ENCODE results near the gene MRPS18A. TPM values are rescaled to one million over a fixed set of nuclear protein-coding genes. Genes with fewer than 3 reads are reported as not detected.

The MRPS18A gene
- total RNA-seq, 1 donor from 2014 or later = 57.0 TPM

GRCh38 chr6:43625393-43625992, 62.1 kb downstream of the MRPS18A start:
- ChIA-PET POLR2A (no interaction called here), CTCF (no interaction called here)
- DNase-seq (no peak), ATAC-seq (ENCODE audit: low read depth) (no peak)
- intact Hi-C loops (cut with micrococcal nuclease) = loop anchor here (5.0 to 10.0 kb wide), 3 partner anchors 381 to 853 kb away; partner anchors contain the start of gene TTBK1
- H3K36me3 Mint-ChIP-seq (ENCODE audit: low read depth) = peaks cover 71% of the 10 kb centered on the region
- no peaks in the 10 kb centered on the region for H3K9me3 Mint-ChIP-seq
- peaks cover 30% of the 10 kb centered on the region for H3K4me1 Mint-ChIP-seq
- H3K27me3 Mint-ChIP-seq = no peaks in the 10 kb centered on the region
- H3K4me3 Mint-ChIP-seq = no peak overlapping the region
- H3K27ac Mint-ChIP-seq = no peak overlapping the region
- TF ChIP-seq, protein P1, sequence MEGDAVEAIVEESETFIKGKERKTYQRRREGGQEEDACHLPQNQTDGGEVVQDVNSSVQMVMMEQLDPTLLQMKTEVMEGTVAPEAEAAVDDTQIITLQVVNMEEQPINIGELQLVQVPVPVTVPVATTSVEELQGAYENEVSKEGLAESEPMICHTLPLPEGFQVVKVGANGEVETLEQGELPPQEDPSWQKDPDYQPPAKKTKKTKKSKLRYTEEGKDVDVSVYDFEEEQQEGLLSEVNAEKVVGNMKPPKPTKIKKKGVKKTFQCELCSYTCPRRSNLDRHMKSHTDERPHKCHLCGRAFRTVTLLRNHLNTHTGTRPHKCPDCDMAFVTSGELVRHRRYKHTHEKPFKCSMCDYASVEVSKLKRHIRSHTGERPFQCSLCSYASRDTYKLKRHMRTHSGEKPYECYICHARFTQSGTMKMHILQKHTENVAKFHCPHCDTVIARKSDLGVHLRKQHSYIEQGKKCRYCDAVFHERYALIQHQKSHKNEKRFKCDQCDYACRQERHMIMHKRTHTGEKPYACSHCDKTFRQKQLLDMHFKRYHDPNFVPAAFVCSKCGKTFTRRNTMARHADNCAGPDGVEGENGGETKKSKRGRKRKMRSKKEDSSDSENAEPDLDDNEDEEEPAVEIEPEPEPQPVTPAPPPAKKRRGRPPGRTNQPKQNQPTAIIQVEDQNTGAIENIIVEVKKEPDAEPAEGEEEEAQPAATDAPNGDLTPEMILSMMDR (IDR thresholded peaks at IDR 0.05) = no peak

DNA sequence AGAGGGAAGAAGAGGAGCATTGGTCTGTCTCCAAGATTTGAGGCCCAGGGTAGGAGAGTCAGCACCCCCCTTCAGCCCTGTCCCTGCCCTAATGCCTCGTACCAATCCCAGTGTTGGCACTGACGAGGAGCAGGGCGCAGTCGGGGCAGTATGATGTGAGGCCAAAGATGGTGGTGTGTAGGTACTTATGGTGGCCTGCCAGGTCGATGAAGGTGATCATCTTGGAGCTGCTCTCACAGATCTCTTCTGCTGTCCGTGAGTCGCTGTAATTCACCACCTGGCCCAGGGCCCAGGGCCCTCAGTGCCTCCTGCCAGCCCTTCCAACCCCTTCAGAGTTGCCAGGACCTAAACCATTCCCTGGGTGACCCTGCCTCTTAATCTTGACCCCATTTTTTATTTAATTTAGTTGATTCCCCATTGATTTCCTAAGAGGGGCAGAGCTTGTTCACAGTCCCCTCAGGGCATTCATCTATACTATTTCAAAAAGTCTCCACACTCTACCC, 62.8 kb downstream of the MRPS18A start:
- Mint-ChIP-seq H3K27me3 (no peaks in the 10 kb centered on the region), H3K4me3 (no peak overlapping the region), H3K9me3 (no peaks in the 10 kb centered on the region), H3K4me1 (peaks cover 25% of the 10 kb centered on the region), H3K27ac (no peak overlapping the region), H3K36me3 (ENCODE audit: low read depth) (peaks cover 76% of the 10 kb centered on the region)
- TF ChIP-seq, protein P1 (IDR thresholded peaks at IDR 0.05) = no peak
- ATAC-seq (ENCODE audit: low read depth) = no peak
- ChIA-PET POLR2A (no interaction called here), CTCF (no interaction called here)
- no peak for DNase-seq
- intact Hi-C loops (cut with micrococcal nuclease) = loop anchor here (5.0 to 10.0 kb wide), 3 partner anchors 380 to 853 kb away; partner anchors contain the start of gene TTBK1

GRCh38 chr6:43623880-43624785, 63.5 kb downstream of the MRPS18A start:
- DNase-seq (no peak), ATAC-seq (ENCODE audit: low read depth) (no peak)
- ChIA-PET POLR2A (no interaction called here), CTCF (no interaction called here)
- no peak overlapping the region for H3K4me3 Mint-ChIP-seq
- H3K4me1 Mint-ChIP-seq = peaks cover 25% of the 10 kb centered on the region
- H3K36me3 Mint-ChIP-seq (ENCODE audit: low read depth) = peaks cover 80% of the 10 kb centered on the region
- intact Hi-C loops (cut with micrococcal nuclease) = loop anchor here (10.0 kb wide), 1 partner anchor 379 kb away; the partner anchor contains the start of gene TTBK1
- TF ChIP-seq, protein P1 (IDR thresholded peaks at IDR 0.05) = no peak
- H3K9me3 Mint-ChIP-seq = no peaks in the 10 kb centered on the region
- no peak overlapping the region for H3K27ac Mint-ChIP-seq
- no peaks in the 10 kb centered on the region for H3K27me3 Mint-ChIP-seq

GRCh38 chr6:43622541-43622940, 65.0 kb downstream of the MRPS18A start:
- TF ChIP-seq, protein P1 (IDR thresholded peaks at IDR 0.05) = no peak
- H3K4me1 Mint-ChIP-seq = peaks cover 14% of the 10 kb centered on the region
- H3K4me3 Mint-ChIP-seq = no peak overlapping the region
- CTCF ChIA-PET = interaction anchor here (1.2 kb wide), 1 partner anchor 14 kb away, joined by 3 read pairs; no protein-coding TSS in a partner anchor
- POLR2A ChIA-PET = no interaction called here
- no peak for DNase-seq
- H3K27ac Mint-ChIP-seq = no peak overlapping the region
- ATAC-seq (ENCODE audit: low read depth) = no peak
- no peaks in the 10 kb centered on the region for H3K27me3 Mint-ChIP-seq
- H3K9me3 Mint-ChIP-seq = no peaks in the 10 kb centered on the region
- intact Hi-C loops (cut with micrococcal nuclease) = loop anchor here (10.0 kb wide), 1 partner anchor 378 kb away; the partner anchor contains the start of gene TTBK1
- H3K36me3 Mint-ChIP-seq (ENCODE audit: low read depth) = peaks cover 75% of the 10 kb centered on the region

DNA sequence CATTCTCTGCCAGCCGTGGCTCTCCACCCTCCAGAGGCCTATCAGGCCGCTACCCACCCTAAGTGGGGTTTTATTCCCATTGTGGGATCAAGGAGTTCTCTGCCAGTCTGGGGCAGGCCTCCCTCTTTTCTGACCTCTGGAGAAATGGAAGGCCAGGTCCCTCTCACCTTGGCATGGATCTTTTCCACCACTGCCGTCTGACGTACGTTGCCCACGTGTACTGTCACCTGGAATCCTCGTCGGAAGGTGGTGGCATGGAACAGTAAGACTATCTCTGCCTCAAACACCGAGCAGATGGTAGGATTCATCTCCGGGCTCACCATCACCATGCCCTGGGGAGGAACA, 65.8 kb downstream of the MRPS18A start:
- intact Hi-C loops (cut with micrococcal nuclease) = loop anchor here (10.0 kb wide), 1 partner anchor 377 kb away; the partner anchor contains the start of gene TTBK1
- ATAC-seq (ENCODE audit: low read depth) = no peak
- CTCF ChIA-PET = interaction anchor here (1.2 kb wide), 1 partner anchor 14 kb away, joined by 3 read pairs; no protein-coding TSS in a partner anchor

More for the DNA sequence above, 65.8 kb downstream of the MRPS18A start:
- Mint-ChIP-seq H3K4me3 (no peak overlapping the region), H3K27ac (no peak overlapping the region), H3K4me1 (peaks cover 7% of the 10 kb centered on the region), H3K27me3 (no peaks in the 10 kb centered on the region), H3K9me3 (no peaks in the 10 kb centered on the region), H3K36me3 (ENCODE audit: low read depth) (peaks cover 76% of the 10 kb centered on the region)
- DNase-seq = no peak
- TF ChIP-seq, protein P1 (IDR thresholded peaks at IDR 0.05) = no peak
- POLR2A ChIA-PET = no interaction called here

Data from activated B cell treated with CpG ODN at 0.5 μM for 24 hours (primary cell).